ENCODE data around the gene FFAR2. TPM values are rescaled to one million over a fixed set of nuclear protein-coding genes. Genes with fewer than 3 reads are reported as not detected.
"Not testable (repeated sequence)": the region's sequence is repeated elsewhere in the genome, so short reads cannot be mapped to it uniquely, and the experiment has no call there.

FFAR2 gene
- polyA plus RNA-seq, 2 donors, result 0.59 to 1.4 TPM

DNA sequence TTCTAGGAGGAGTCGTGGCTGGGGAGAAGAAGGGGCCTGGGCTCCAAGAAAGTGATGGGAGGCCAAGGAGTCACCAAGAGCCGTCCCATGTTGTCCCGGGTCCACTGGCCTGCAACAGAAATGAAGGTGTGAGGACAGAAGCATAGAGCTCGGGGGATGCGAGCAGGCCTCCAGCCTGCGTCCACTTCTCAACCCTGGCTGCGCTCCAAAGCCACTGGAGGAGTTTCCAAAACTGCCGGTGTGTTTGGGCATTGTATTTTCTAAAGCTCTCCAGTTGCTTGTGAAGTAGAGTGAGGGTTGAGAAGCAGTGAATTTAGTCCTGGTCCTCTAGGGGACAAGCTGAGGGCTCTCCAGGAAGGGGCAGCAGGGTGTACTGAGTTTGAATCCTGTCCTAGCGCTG, 13.0 kb downstream of the FFAR2 start:
- H3K4me1 ChIP-seq (ENCODE audit: control insufficient read depth in 2 of 2, insufficient read depth in 2 of 2, low read length in 1 of 2), result peaks cover 0 to 2% of the 10 kb centered on the region in 2 donors
- no peaks in the 10 kb centered on the region for H3K27me3 ChIP-seq (ENCODE audit: control insufficient read depth in 1 of 2, insufficient read depth in 2 of 2, low read length in 2 of 2)
- 77 to 79% methylated on average over 9 of the region's 9 CpGs for WGBS, 2 donors
- H3K36me3 ChIP-seq (ENCODE audit: control insufficient read depth in 2 of 2, insufficient read depth in 2 of 2, low read length in 1 of 2), result no peaks in the 10 kb centered on the region
- no peaks in the 10 kb centered on the region for H3K9me3 ChIP-seq (ENCODE audit: control insufficient read depth in 2 of 2, insufficient read depth in 1 of 2, low read depth in 1 of 2, low read length in 1 of 2)
- H3K27ac ChIP-seq (ENCODE audit: low read depth in 2 of 2, low read length in 1 of 2), result no peak overlapping the region
- H3K4me3 ChIP-seq (ENCODE audit: low read depth in 1 of 2, low read length in 2 of 2), result no peak overlapping the region

DNA sequence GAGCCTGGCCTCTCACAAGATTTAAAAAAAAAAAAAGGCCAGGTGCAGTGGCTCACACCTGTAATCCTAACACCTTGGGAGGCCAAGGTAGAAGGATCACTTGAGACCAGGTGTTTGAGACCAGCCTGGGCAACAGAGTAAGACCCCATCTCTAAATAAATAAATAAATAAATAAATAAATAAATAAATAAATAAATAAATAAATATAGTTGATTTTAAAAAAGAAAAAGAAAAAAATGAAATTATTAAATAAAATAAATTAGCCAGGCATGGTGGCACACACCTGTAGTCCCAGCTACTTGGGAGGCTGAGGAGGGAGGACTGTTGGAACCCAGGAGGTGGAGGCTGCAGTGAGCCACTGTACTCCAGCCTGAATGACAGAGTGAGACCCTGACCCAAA, 13.7 kb downstream of the FFAR2 start:
- H3K27ac ChIP-seq (ENCODE audit: low read depth in 2 of 2, low read length in 1 of 2); H3K9me3 ChIP-seq (ENCODE audit: control insufficient read depth in 2 of 2, insufficient read depth in 1 of 2, low read depth in 1 of 2, low read length in 1 of 2); H3K4me3 ChIP-seq (ENCODE audit: low read depth in 1 of 2, low read length in 2 of 2); H3K36me3 ChIP-seq (ENCODE audit: control insufficient read depth in 2 of 2, insufficient read depth in 2 of 2, low read length in 1 of 2); H3K27me3 ChIP-seq (ENCODE audit: control insufficient read depth in 1 of 2, insufficient read depth in 2 of 2, low read length in 2 of 2); H3K4me1 ChIP-seq (ENCODE audit: control insufficient read depth in 2 of 2, insufficient read depth in 2 of 2, low read length in 1 of 2): not testable (repeated sequence)

DNA sequence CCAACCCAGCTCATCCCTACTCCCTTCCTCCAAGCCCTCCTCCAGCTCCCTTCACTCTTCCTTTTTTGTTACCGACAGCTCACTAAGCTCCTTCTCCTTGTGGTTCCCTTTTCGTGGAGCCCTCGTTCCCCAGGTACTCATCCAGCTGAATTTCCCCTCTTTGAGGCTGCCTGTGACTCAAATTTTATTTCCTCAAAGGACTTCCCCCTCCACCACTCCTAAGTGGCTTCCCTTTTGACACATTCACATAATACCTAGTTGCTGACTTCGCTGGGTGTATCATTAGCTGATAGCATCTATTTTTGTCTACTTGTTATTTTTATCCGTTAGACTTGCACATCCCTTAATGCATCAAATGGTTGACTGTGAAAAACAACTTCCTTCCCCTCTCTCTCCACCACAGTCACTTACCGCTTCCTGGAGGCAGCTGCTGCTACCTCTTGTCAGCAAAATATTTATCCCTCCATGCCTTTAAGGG, 14.5 kb downstream of the FFAR2 start:
- H3K4me1 ChIP-seq (ENCODE audit: control insufficient read depth in 2 of 2, insufficient read depth in 2 of 2, low read length in 1 of 2), result peaks cover 0 to 2% of the 10 kb centered on the region in 2 donors
- no peaks in the 10 kb centered on the region for H3K9me3 ChIP-seq (ENCODE audit: control insufficient read depth in 2 of 2, insufficient read depth in 1 of 2, low read depth in 1 of 2, low read length in 1 of 2)
- no peaks in the 10 kb centered on the region for H3K27me3 ChIP-seq (ENCODE audit: control insufficient read depth in 1 of 2, insufficient read depth in 2 of 2, low read length in 2 of 2)
- no peaks in the 10 kb centered on the region for H3K36me3 ChIP-seq (ENCODE audit: control insufficient read depth in 2 of 2, insufficient read depth in 2 of 2, low read length in 1 of 2)
- H3K4me3 ChIP-seq (ENCODE audit: low read depth in 1 of 2, low read length in 2 of 2), result no peak overlapping the region
- peak overlapping the region in 1 of 2 donors; percentile 49 for H3K27ac ChIP-seq (ENCODE audit: low read depth in 2 of 2, low read length in 1 of 2)
- 35 to 45% methylated on average over 6 of the region's 6 CpGs for WGBS, 2 donors

DNA sequence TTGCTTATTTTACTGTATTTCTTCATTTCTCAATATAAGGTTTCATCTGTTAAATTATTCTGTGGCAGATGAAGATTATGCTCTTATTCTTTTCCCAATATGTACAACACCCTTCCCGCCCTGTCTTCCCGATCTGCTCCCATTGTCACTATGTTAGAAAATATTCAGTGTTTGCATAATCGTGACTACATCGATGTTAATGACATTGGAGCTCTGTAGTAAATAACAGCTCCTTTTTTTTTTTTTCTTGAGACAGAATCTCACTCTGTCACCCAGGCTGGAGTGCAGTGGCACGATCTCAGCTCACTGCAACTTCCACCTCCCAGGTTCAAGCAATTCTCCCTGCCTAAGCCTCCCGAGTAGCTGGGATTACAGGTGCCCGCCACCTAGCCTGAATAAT, 14.9 kb downstream of the FFAR2 start:
- H3K27me3 ChIP-seq (ENCODE audit: control insufficient read depth in 1 of 2, insufficient read depth in 2 of 2, low read length in 2 of 2); H3K4me3 ChIP-seq (ENCODE audit: low read depth in 1 of 2, low read length in 2 of 2); H3K9me3 ChIP-seq (ENCODE audit: control insufficient read depth in 2 of 2, insufficient read depth in 1 of 2, low read depth in 1 of 2, low read length in 1 of 2); H3K27ac ChIP-seq (ENCODE audit: low read depth in 2 of 2, low read length in 1 of 2); H3K36me3 ChIP-seq (ENCODE audit: control insufficient read depth in 2 of 2, insufficient read depth in 2 of 2, low read length in 1 of 2); H3K4me1 ChIP-seq (ENCODE audit: control insufficient read depth in 2 of 2, insufficient read depth in 2 of 2, low read length in 1 of 2): not testable (repeated sequence)
- WGBS, 2 donors, result 65 to 71% methylated on average over 7 of the region's 7 CpGs

DNA sequence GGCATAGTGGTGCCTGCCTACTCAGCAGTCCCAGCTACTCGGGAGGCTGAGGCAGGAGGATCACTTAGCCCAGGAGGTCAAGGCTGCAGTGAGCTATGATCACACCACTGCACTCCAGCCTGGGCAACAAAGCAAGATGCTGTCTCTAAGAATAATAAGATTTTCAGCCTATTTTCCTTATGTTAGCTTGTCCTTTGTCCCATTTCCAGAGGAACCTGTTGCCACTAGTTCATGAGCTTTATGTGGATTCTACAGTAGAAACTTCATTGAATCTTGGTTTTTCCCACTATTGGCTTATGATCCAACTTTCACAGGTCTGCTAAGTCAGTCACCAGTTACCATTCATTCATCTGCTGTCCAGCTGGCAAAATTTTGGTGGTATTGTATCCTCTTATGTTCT, 18.2 kb downstream of the FFAR2 start:
- H3K9me3 ChIP-seq (ENCODE audit: control insufficient read depth in 2 of 2, insufficient read depth in 1 of 2, low read depth in 1 of 2, low read length in 1 of 2), result no peaks in the 10 kb centered on the region
- H3K27me3 ChIP-seq (ENCODE audit: control insufficient read depth in 1 of 2, insufficient read depth in 2 of 2, low read length in 2 of 2), result no peaks in the 10 kb centered on the region
- H3K27ac ChIP-seq (ENCODE audit: low read depth in 2 of 2, low read length in 1 of 2), result no peak overlapping the region
- H3K36me3 ChIP-seq (ENCODE audit: control insufficient read depth in 2 of 2, insufficient read depth in 2 of 2, low read length in 1 of 2), result no peaks in the 10 kb centered on the region
- H3K4me1 ChIP-seq (ENCODE audit: control insufficient read depth in 2 of 2, insufficient read depth in 2 of 2, low read length in 1 of 2), result no peaks in the 10 kb centered on the region
- WGBS, 2 donors, result 92 to 100% methylated on average over 1 of the region's 1 CpG
- no peak overlapping the region for H3K4me3 ChIP-seq (ENCODE audit: low read depth in 1 of 2, low read length in 2 of 2)

DNA sequence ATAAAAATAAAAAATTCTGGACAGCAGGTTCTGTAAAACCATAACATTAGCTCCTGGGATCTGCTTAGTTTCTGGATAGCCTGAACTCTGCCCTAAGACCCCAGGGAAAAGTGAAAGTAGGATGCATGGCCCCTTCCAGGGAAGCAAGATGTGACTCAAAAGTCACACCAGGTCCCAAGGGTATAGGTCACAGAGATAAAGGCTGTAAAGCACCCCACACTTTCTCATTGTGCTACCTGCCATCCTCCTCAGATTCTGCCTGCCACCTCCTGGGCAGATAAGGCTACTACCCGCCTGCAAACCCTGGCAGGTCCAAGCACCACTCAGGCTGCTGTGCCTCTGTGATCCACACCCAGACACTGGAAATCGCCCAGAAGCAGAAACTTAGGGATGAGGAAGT, 20.6 kb downstream of the FFAR2 start:
- no peak overlapping the region for H3K27ac ChIP-seq (ENCODE audit: low read depth in 2 of 2, low read length in 1 of 2)
- H3K27me3 ChIP-seq (ENCODE audit: control insufficient read depth in 1 of 2, insufficient read depth in 2 of 2, low read length in 2 of 2), result no peaks in the 10 kb centered on the region
- no peaks in the 10 kb centered on the region for H3K4me1 ChIP-seq (ENCODE audit: control insufficient read depth in 2 of 2, insufficient read depth in 2 of 2, low read length in 1 of 2)
- H3K9me3 ChIP-seq (ENCODE audit: control insufficient read depth in 2 of 2, insufficient read depth in 1 of 2, low read depth in 1 of 2, low read length in 1 of 2), result no peaks in the 10 kb centered on the region
- WGBS, 2 donors, result 23 to 24% methylated on average over 2 of the region's 2 CpGs
- no peaks in the 10 kb centered on the region for H3K36me3 ChIP-seq (ENCODE audit: control insufficient read depth in 2 of 2, insufficient read depth in 2 of 2, low read length in 1 of 2)
- no peak overlapping the region for H3K4me3 ChIP-seq (ENCODE audit: low read depth in 1 of 2, low read length in 2 of 2)

DNA sequence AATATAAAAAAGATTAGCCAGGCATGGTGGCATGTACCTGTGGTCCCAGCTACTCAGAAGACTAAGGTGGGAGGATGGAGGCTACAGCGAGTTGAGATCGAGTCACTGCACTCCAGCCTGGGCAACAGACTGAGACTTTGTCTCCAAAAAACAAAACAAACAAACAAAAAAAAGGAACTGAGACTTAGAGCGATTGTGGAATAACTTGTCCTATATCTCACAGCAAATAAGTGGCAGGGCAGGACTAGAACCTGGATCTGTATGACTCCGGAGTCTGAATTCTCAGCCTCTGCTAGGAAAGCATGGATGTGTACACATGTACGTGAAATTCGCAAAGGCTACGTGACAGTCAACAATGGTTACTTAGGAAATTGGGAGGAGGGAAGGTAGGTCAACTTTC, 22.1 kb downstream of the FFAR2 start:
- H3K27me3 ChIP-seq (ENCODE audit: control insufficient read depth in 1 of 2, insufficient read depth in 2 of 2, low read length in 2 of 2), result no peaks in the 10 kb centered on the region
- H3K4me1 ChIP-seq (ENCODE audit: control insufficient read depth in 2 of 2, insufficient read depth in 2 of 2, low read length in 1 of 2), result no peaks in the 10 kb centered on the region
- 85% methylated on average over 7 of the region's 7 CpGs for WGBS, 2 donors
- H3K4me3 ChIP-seq (ENCODE audit: low read depth in 1 of 2, low read length in 2 of 2), result no peak overlapping the region
- no peaks in the 10 kb centered on the region for H3K9me3 ChIP-seq (ENCODE audit: control insufficient read depth in 2 of 2, insufficient read depth in 1 of 2, low read depth in 1 of 2, low read length in 1 of 2)
- no peaks in the 10 kb centered on the region for H3K36me3 ChIP-seq (ENCODE audit: control insufficient read depth in 2 of 2, insufficient read depth in 2 of 2, low read length in 1 of 2)
- no peak overlapping the region for H3K27ac ChIP-seq (ENCODE audit: low read depth in 2 of 2, low read length in 1 of 2)

DNA sequence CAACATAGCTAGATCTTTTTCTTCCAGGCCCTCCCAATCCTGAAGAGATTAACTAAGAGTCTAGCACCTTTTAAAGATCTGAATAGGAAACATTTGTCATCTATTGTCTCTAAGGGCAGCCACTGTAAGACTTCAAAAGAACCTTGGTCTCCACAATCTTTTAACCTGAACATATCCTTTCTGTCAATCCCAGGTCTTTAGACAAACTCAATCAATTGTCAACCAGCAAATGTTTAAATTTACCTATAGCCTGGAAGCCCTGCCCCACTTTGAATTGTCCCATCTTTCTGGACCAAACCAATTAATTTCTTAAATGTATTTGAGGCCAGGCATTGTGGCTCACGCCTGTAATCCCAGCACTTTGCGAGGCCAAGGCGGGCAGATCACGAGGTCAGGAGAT, 23.0 kb downstream of the FFAR2 start:
- WGBS, 2 donors, result 91 to 98% methylated on average over 4 of the region's 4 CpGs
- not testable (repeated sequence) for H3K4me1 ChIP-seq (ENCODE audit: control insufficient read depth in 2 of 2, insufficient read depth in 2 of 2, low read length in 1 of 2); H3K27me3 ChIP-seq (ENCODE audit: control insufficient read depth in 1 of 2, insufficient read depth in 2 of 2, low read length in 2 of 2)

DNA sequence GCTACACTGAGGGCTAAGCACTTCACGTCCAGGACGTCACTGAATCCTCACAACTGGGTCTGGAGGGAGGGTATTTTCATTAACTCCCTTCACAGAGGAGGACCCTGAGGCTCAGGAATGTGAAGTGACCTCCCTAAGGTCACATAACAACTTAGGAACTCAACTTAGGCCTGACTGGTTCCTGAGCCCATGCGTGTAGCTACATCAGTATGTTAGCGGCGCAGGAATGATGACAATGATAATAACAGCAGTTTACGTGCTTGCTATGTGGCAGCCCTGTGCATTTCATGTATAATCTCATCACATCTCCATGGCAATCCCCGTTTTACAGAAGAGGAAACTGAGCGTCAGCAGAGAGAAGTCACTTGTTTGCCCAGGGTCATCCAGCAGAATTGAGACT, 23.9 kb downstream of the FFAR2 start:
- Histone ChIP-seq H3K4me1 (ENCODE audit: control insufficient read depth in 2 of 2, insufficient read depth in 2 of 2, low read length in 1 of 2) (no peaks in the 10 kb centered on the region), H3K9me3 (ENCODE audit: control insufficient read depth in 2 of 2, insufficient read depth in 1 of 2, low read depth in 1 of 2, low read length in 1 of 2) (no peaks in the 10 kb centered on the region), H3K27me3 (ENCODE audit: control insufficient read depth in 1 of 2, insufficient read depth in 2 of 2, low read length in 2 of 2) (no peaks in the 10 kb centered on the region), H3K4me3 (ENCODE audit: low read depth in 1 of 2, low read length in 2 of 2) (no peak overlapping the region), H3K27ac (ENCODE audit: low read depth in 2 of 2, low read length in 1 of 2) (no peak overlapping the region), H3K36me3 (ENCODE audit: control insufficient read depth in 2 of 2, insufficient read depth in 2 of 2, low read length in 1 of 2) (no peaks in the 10 kb centered on the region)
- 86 to 90% methylated on average over 8 of the region's 8 CpGs for WGBS, 2 donors

More for the DNA sequence above, 23.0 kb downstream of the FFAR2 start:
- H3K27ac ChIP-seq (ENCODE audit: low read depth in 2 of 2, low read length in 1 of 2); H3K4me3 ChIP-seq (ENCODE audit: low read depth in 1 of 2, low read length in 2 of 2); H3K36me3 ChIP-seq (ENCODE audit: control insufficient read depth in 2 of 2, insufficient read depth in 2 of 2, low read length in 1 of 2); H3K9me3 ChIP-seq (ENCODE audit: control insufficient read depth in 2 of 2, insufficient read depth in 1 of 2, low read depth in 1 of 2, low read length in 1 of 2): not testable (repeated sequence)

DNA sequence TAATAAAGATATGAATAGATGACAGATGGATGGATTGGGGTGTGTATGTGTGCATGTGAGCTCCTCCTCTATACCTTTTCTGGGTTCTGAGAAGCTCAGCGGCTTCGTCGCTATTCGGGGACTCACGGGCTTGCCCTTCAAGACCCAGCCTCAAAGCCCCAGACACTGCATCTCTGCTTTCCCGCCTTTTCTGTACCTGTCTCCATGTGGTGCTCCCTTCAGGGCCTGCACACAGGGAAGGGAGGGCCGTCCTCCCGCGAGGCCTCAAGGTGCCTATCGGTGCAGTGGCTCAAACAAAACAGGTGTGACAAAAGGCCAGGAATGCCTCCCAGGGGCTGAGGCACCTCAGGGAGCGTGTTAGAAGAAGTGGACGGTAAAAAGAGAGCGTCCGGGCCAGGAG, 26.0 kb downstream of the FFAR2 start:
- WGBS, 2 donors, result 93% methylated on average over 14 of the region's 14 CpGs
- no peaks in the 10 kb centered on the region for H3K27me3 ChIP-seq (ENCODE audit: control insufficient read depth in 1 of 2, insufficient read depth in 2 of 2, low read length in 2 of 2)
- no peaks in the 10 kb centered on the region for H3K9me3 ChIP-seq (ENCODE audit: control insufficient read depth in 2 of 2, insufficient read depth in 1 of 2, low read depth in 1 of 2, low read length in 1 of 2)
- H3K27ac ChIP-seq (ENCODE audit: low read depth in 2 of 2, low read length in 1 of 2), result no peak overlapping the region
- no peaks in the 10 kb centered on the region for H3K4me1 ChIP-seq (ENCODE audit: control insufficient read depth in 2 of 2, insufficient read depth in 2 of 2, low read length in 1 of 2)
- no peak overlapping the region for H3K4me3 ChIP-seq (ENCODE audit: low read depth in 1 of 2, low read length in 2 of 2)
- no peaks in the 10 kb centered on the region for H3K36me3 ChIP-seq (ENCODE audit: control insufficient read depth in 2 of 2, insufficient read depth in 2 of 2, low read length in 1 of 2)
